ENCODE measurements around the gene KIRREL1. TPM values are rescaled to one million over a fixed set of nuclear protein-coding genes. Genes with fewer than 3 reads are reported as not detected.

KIRREL1 gene
- total and polyA plus RNA-seq, 4 experiments from 2014 or later: not detected

DNA sequence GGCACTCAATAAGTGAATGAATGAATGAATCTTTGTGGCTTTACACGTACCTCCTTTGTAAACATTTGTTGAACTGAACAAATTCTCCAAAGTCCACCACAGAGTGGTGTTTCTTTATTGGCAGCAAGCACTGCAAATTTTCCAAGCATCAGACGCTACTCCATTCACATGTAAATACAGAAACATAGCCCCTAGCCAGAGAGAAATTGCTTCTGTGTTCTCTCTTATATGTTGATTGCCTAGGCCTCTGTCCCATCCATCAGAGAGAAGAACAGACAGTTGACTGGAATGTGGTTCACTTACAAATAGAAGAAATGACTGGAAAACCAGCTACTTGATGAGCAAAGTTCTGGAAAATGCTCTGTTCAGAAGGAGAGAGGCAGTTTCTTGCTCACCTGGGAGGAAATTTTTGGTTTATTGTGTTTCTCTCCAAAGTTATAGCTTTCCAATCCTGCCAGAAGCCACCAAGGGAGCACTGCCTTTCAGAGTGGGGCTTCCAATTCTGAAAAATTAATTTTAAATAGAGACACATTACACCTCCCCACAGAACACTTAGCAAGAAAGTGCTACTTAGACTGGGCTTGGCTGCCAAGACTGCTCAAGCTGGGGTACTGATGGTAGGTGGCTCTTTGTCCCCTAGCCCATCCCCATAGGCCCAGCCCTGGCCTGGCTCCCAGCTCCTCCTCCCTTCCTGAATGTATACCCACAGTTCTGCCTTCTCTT, 18.1 kb upstream of the KIRREL1 start:
- no peak for DNase-seq
- Mint-ChIP-seq H3K4me1 (no peaks in the 10 kb centered on the region), H3K4me3 (no peak overlapping the region), H3K27ac (no peak overlapping the region), H3K27me3 (peaks cover 9 to 30% of the 10 kb centered on the region in 2 donors), H3K9me3 (peaks cover 0 to 5% (median 0%) of the 10 kb centered on the region in 8 donors), H3K36me3 (no peaks in the 10 kb centered on the region)
- Histone ChIP-seq H3K27me3 (ENCODE audit: insufficient read depth, low read length) (no peaks in the 10 kb centered on the region), H3K4me3 (ENCODE audit: low read length in 2 of 2) (no peak overlapping the region), H3K27ac (ENCODE audit: low read depth, low read length) (no peak overlapping the region), H3K4me1 (ENCODE audit: insufficient read depth, low read length) (no peaks in the 10 kb centered on the region), H3K36me3 (ENCODE audit: insufficient read depth, low read length) (no peaks in the 10 kb centered on the region), H3K9me3 (ENCODE audit: control insufficient read depth in 1 of 2, low read length in 2 of 2) (no peaks in the 10 kb centered on the region)
- intact Hi-C loops (cut with micrococcal nuclease): no loop called here
- ChIA-PET POLR2A (ENCODE audit: partially characterized antibody) (no interaction called here), CTCF (ENCODE audit: partially characterized antibody) (no interaction called here)

GRCh38 chr1:157976888-157977287, 16.6 kb upstream of the KIRREL1 start:
- peaks cover 10 to 27% of the 10 kb centered on the region in 2 donors for H3K27me3 Mint-ChIP-seq
- no peak overlapping the region for H3K27ac Mint-ChIP-seq
- Histone ChIP-seq H3K36me3 (ENCODE audit: insufficient read depth, low read length) (no peaks in the 10 kb centered on the region), H3K27me3 (ENCODE audit: insufficient read depth, low read length) (no peaks in the 10 kb centered on the region), H3K27ac (ENCODE audit: low read depth, low read length) (no peak overlapping the region), H3K4me1 (ENCODE audit: insufficient read depth, low read length) (no peaks in the 10 kb centered on the region), H3K4me3 (ENCODE audit: low read length in 2 of 2) (no peak overlapping the region), H3K9me3 (ENCODE audit: control insufficient read depth in 1 of 2, low read length in 2 of 2) (no peaks in the 10 kb centered on the region)
- H3K4me1 Mint-ChIP-seq: no peaks in the 10 kb centered on the region
- no peak overlapping the region for H3K4me3 Mint-ChIP-seq
- no peak for DNase-seq
- peaks cover 0 to 5% (median 0%) of the 10 kb centered on the region in 8 donors for H3K9me3 Mint-ChIP-seq
- POLR2A ChIA-PET (ENCODE audit: partially characterized antibody): no interaction called here
- H3K36me3 Mint-ChIP-seq: no peaks in the 10 kb centered on the region
- intact Hi-C loops (cut with micrococcal nuclease): no loop called here
- CTCF ChIA-PET (ENCODE audit: partially characterized antibody): interaction anchor here (1.3 to 1.4 kb wide), 2 partner anchors 13 to 15 kb away, joined by 3 read pairs; no protein-coding TSS in a partner anchor

DNA sequence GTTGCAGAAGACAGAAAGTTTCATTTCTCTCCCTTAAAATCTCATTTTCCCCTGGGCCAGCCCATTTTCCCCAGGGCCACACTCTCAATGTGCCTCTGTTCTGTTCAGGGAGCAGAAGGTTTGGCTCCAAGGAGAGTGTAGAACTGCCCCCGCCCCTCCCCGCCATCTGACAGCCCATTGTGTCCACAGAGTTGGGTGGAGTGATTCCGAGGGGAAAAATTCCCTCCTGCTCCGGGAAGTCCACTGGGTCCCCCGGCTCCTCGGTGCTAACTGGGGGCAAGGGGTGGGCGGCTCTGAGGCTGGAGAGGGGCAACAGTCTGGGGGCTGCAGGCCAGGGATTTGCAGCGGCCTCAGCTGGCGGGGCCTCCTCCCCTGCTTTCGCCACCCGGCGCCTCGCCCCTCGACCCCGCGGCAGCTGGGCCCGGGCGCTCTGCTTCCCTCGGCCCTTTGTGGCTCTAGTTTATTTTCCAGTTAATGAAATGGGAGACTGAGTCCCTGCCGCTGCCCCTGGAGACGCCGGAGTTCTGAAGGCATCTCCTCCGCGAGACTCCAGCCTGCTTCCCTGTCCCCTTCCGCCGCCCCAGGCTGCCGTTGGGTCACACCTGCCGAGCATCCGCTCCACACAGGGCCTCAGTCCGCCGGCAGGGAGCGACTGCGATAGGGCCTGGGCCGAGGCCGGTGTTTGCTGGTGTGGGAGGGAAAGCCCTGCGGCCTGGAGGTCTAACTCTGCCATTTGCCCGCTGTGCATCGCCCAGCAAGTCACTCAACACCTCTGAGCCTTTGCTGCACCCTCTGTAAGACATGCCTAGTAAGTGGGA, 14.7 kb upstream of the KIRREL1 start:
- no peaks in the 10 kb centered on the region for H3K27me3 ChIP-seq (ENCODE audit: insufficient read depth, low read length)
- no peak overlapping the region for H3K4me3 Mint-ChIP-seq
- no peaks in the 10 kb centered on the region for H3K4me1 ChIP-seq (ENCODE audit: insufficient read depth, low read length)
- H3K9me3 Mint-ChIP-seq: peaks cover 0 to 5% (median 0%) of the 10 kb centered on the region in 8 donors
- no peaks in the 10 kb centered on the region for H3K4me1 Mint-ChIP-seq
- no peak for DNase-seq
- peaks cover 10 to 30% of the 10 kb centered on the region in 2 donors for H3K27me3 Mint-ChIP-seq
- intact Hi-C loops (cut with micrococcal nuclease): no loop called here
- no peaks in the 10 kb centered on the region for H3K36me3 ChIP-seq (ENCODE audit: insufficient read depth, low read length)
- H3K36me3 Mint-ChIP-seq: no peaks in the 10 kb centered on the region
- no peak overlapping the region for H3K4me3 ChIP-seq (ENCODE audit: low read length in 2 of 2)
- POLR2A ChIA-PET (ENCODE audit: partially characterized antibody): no interaction called here
- no peaks in the 10 kb centered on the region for H3K9me3 ChIP-seq (ENCODE audit: control insufficient read depth in 1 of 2, low read length in 2 of 2)
- no peak overlapping the region for H3K27ac ChIP-seq (ENCODE audit: low read depth, low read length)
- CTCF ChIA-PET (ENCODE audit: partially characterized antibody): interaction anchor here (0.9 to 1.0 kb wide), 2 partner anchors 13 to 16 kb away, joined by 3 read pairs; no protein-coding TSS in a partner anchor
- H3K27ac Mint-ChIP-seq: no peak overlapping the region

DNA sequence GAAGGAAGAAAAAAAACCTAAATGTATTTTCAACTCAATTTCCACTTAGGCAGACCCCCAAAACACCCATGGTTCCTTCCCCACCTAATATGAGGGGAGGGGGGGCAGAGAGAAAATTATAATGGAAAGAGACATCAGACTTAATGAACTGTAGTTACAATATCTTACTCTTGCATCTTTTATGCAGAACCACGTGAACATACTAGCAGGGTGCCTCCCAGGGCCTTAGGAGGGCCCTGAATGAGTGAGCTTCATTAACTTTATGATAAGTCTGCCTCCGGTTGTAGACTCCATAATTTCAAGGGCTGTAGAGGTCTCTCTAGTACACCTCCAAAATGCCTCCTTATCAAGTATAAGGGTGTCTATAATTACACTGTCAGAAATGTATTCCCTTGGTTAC, 11.3 kb upstream of the KIRREL1 start:
- POLR2A ChIA-PET (ENCODE audit: partially characterized antibody): interaction anchor here (0.8 kb wide), 1 partner anchor 11 kb away, joined by 3 read pairs; no protein-coding TSS in a partner anchor
- Histone ChIP-seq H3K9me3 (ENCODE audit: control insufficient read depth in 1 of 2, low read length in 2 of 2) (no peaks in the 10 kb centered on the region), H3K4me1 (ENCODE audit: insufficient read depth, low read length) (no peaks in the 10 kb centered on the region), H3K36me3 (ENCODE audit: insufficient read depth, low read length) (no peaks in the 10 kb centered on the region), H3K27ac (ENCODE audit: low read depth, low read length) (no peak overlapping the region), H3K4me3 (ENCODE audit: low read length in 2 of 2) (no peak overlapping the region), H3K27me3 (ENCODE audit: insufficient read depth, low read length) (no peaks in the 10 kb centered on the region)
- Mint-ChIP-seq H3K27ac (no peak overlapping the region), H3K27me3 (peaks cover 14 to 18% of the 10 kb centered on the region in 2 donors), H3K9me3 (no peaks in the 10 kb centered on the region), H3K36me3 (no peaks in the 10 kb centered on the region), H3K4me3 (no peak overlapping the region), H3K4me1 (no peaks in the 10 kb centered on the region)
- intact Hi-C loops (cut with micrococcal nuclease): no loop called here
- CTCF ChIA-PET (ENCODE audit: partially characterized antibody): no interaction called here
- no peak for DNase-seq

- Mint-ChIP-seq H3K27me3 (peaks cover 13% of the 10 kb centered on the region in 2 donors), H3K27ac (no peak overlapping the region)
Observed at GRCh38 chr1:157983787-157984186, 9.7 kb upstream of the KIRREL1 start.

DNA sequence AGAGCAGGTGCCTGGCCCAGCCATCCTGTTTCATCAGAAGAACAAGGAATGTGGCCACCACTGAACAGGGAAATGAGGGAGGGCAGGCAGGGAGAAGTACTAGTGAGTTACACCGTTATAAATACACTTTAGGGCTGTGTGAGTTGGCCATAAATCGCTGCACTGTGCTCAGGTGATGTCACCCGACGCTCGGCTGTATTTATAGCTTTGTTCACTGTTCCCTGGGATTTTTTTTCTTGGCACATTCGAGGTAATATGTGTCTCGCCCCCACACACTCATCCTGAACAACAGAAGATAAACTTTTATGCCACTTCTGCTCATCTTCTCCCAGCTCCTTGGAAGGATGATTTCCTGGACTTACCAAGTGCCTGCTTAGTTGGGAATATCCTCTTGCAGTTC, 9.0 kb upstream of the KIRREL1 start:
- no peak for DNase-seq
- no peaks in the 10 kb centered on the region for H3K36me3 Mint-ChIP-seq
- CTCF ChIA-PET (ENCODE audit: partially characterized antibody): interaction anchor here (0.8 to 1.4 kb wide), 4 partner anchors 8 to 140 kb away, joined by 3 to 5 read pairs (median 3); no protein-coding TSS in a partner anchor

More at GRCh38 chr1:157983787-157984186, 9.7 kb upstream of the KIRREL1 start:
- H3K4me3 ChIP-seq (ENCODE audit: low read length in 2 of 2): no peak overlapping the region
- H3K36me3 ChIP-seq (ENCODE audit: insufficient read depth, low read length): no peaks in the 10 kb centered on the region
- Mint-ChIP-seq H3K4me3 (no peak overlapping the region), H3K36me3 (no peaks in the 10 kb centered on the region), H3K9me3 (peaks cover 0 to 2% (median 0%) of the 10 kb centered on the region in 8 donors), H3K4me1 (no peaks in the 10 kb centered on the region)
- H3K27ac ChIP-seq (ENCODE audit: low read depth, low read length): no peak overlapping the region
- no peaks in the 10 kb centered on the region for H3K4me1 ChIP-seq (ENCODE audit: insufficient read depth, low read length)
- POLR2A ChIA-PET (ENCODE audit: partially characterized antibody): no interaction called here
- CTCF ChIA-PET (ENCODE audit: partially characterized antibody): interaction anchor here (0.8 to 1.8 kb wide), 4 partner anchors 8 to 141 kb away, joined by 3 to 5 read pairs (median 3); no protein-coding TSS in a partner anchor
- no peak for DNase-seq
- no peaks in the 10 kb centered on the region for H3K27me3 ChIP-seq (ENCODE audit: insufficient read depth, low read length)
- no peaks in the 10 kb centered on the region for H3K9me3 ChIP-seq (ENCODE audit: control insufficient read depth in 1 of 2, low read length in 2 of 2)
- intact Hi-C loops (cut with micrococcal nuclease): no loop called here

GRCh38 chr1:157985473-157985872, 8.0 kb upstream of the KIRREL1 start:
- H3K4me3 ChIP-seq (ENCODE audit: low read length in 2 of 2): no peak overlapping the region
- intact Hi-C loops (cut with micrococcal nuclease): no loop called here
- H3K4me1 Mint-ChIP-seq: no peaks in the 10 kb centered on the region
- H3K27ac ChIP-seq (ENCODE audit: low read depth, low read length): no peak overlapping the region
- peaks cover 0 to 2% (median 0%) of the 10 kb centered on the region in 8 donors for H3K9me3 Mint-ChIP-seq
- ChIA-PET POLR2A (ENCODE audit: partially characterized antibody) (no interaction called here), CTCF (ENCODE audit: partially characterized antibody) (interaction anchor here (1.4 kb wide), 1 partner anchor 23 kb away, joined by 3 read pairs; no protein-coding TSS in a partner anchor)
- DNase-seq: no peak
- H3K27ac Mint-ChIP-seq: no peak overlapping the region
- no peaks in the 10 kb centered on the region for H3K36me3 ChIP-seq (ENCODE audit: insufficient read depth, low read length)
- H3K9me3 ChIP-seq (ENCODE audit: control insufficient read depth in 1 of 2, low read length in 2 of 2): no peaks in the 10 kb centered on the region
- no peak overlapping the region for H3K4me3 Mint-ChIP-seq
- H3K27me3 ChIP-seq (ENCODE audit: insufficient read depth, low read length): no peaks in the 10 kb centered on the region
- H3K36me3 Mint-ChIP-seq: no peaks in the 10 kb centered on the region
- no peaks in the 10 kb centered on the region for H3K4me1 ChIP-seq (ENCODE audit: insufficient read depth, low read length)
- H3K27me3 Mint-ChIP-seq: peaks cover 10 to 14% of the 10 kb centered on the region in 2 donors

More for the DNA sequence above, 9.0 kb upstream of the KIRREL1 start:
- Histone ChIP-seq H3K27me3 (ENCODE audit: insufficient read depth, low read length) (no peaks in the 10 kb centered on the region), H3K4me3 (ENCODE audit: low read length in 2 of 2) (no peak overlapping the region), H3K27ac (ENCODE audit: low read depth, low read length) (no peak overlapping the region), H3K9me3 (ENCODE audit: control insufficient read depth in 1 of 2, low read length in 2 of 2) (no peaks in the 10 kb centered on the region), H3K4me1 (ENCODE audit: insufficient read depth, low read length) (no peaks in the 10 kb centered on the region), H3K36me3 (ENCODE audit: insufficient read depth, low read length) (no peaks in the 10 kb centered on the region)
- no peak overlapping the region for H3K4me3 Mint-ChIP-seq
- peaks cover 0 to 2% (median 0%) of the 10 kb centered on the region in 8 donors for H3K9me3 Mint-ChIP-seq
- POLR2A ChIA-PET (ENCODE audit: partially characterized antibody): no interaction called here
- peaks cover 10 to 11% of the 10 kb centered on the region in 2 donors for H3K27me3 Mint-ChIP-seq
- intact Hi-C loops (cut with micrococcal nuclease): no loop called here
- no peak overlapping the region for H3K27ac Mint-ChIP-seq
- H3K4me1 Mint-ChIP-seq: no peaks in the 10 kb centered on the region
